Activated CD4-positive, alpha-beta T cell treated with anti-CD3 and anti-CD28 coated beads for 36 hours (primary cell): ENCODE measurements around the gene RBM45. TPM values are rescaled to one million over a fixed set of nuclear protein-coding genes. Genes with fewer than 3 reads are reported as not detected.

Experiments used
- ATAC-seq: fragments of 200-7000 bp; cut with Tn5 transposase; one replicate; pipeline ENCODE4 v1.10.0; 2021; ENCODE audit warnings: mild to moderate bottlenecking, moderate library complexity
- CTCF ChIA-PET: fragments of 350-600 bp; sonication (Branson Sonifier 250); formaldehyde crosslinking; loops from one replicate; lab custom pipeline; 2021; ENCODE audit warnings: antibody characterized with exemption; lab: Charles Lee
- POLR2A ChIA-PET: fragments of 350-600 bp; sonication (Branson Sonifier 250); formaldehyde crosslinking; loops from one replicate; lab custom pipeline; 2021; ENCODE audit warnings: antibody characterized with exemption, inconsistent platforms; lab: Charles Lee
- DNase-seq: peaks from one replicate; pipeline ENCODE4 v3.0.0-alpha.2; 2020
- H3K27ac Mint-ChIP-seq: one replicate; pipeline ENCODE4 v1.8.0; 2021; ENCODE audit warnings: mixed read lengths
- H3K27me3 Mint-ChIP-seq: one replicate; pipeline ENCODE4 v1.8.0; 2021; ENCODE audit warnings: mixed read lengths
- H3K36me3 Mint-ChIP-seq: one replicate; pipeline ENCODE4 v1.8.0; 2021; ENCODE audit warnings: low read depth, mixed read lengths
- H3K4me1 Mint-ChIP-seq: one replicate; pipeline ENCODE4 v1.8.0; 2021; ENCODE audit warnings: mixed read lengths
- H3K4me3 Mint-ChIP-seq: one replicate; pipeline ENCODE4 v1.8.0; 2021; ENCODE audit warnings: mild to moderate bottlenecking, moderate library complexity, mixed read lengths
- H3K9me3 Mint-ChIP-seq: one replicate; pipeline ENCODE4 v1.8.0; 2021; ENCODE audit warnings: low read depth, mixed read lengths
- intact Hi-C, 2 experiments: fragments of 100-400 bp; cut with DNase I in 1 of 2; cut with micrococcal nuclease in 1 of 2; formaldehyde crosslinking; loops; one replicate each; pipeline versions ENCODE4 v1.14.2 to v1.15.1; 2022 to 2024; cut with DNase I, micrococcal nuclease
- total RNA-seq, 2 experiments: library from RNA; stranded (reverse); gene quantifications; one replicate each; pipeline ENCODE4 v1.2.3, GENCODE V29; 2021

The RBM45 gene
- total RNA-seq = 10 to 100 TPM in 1 of 2 experiments, 1 to 10 TPM in 1; 10.0 to 12.9 TPM

DNA sequence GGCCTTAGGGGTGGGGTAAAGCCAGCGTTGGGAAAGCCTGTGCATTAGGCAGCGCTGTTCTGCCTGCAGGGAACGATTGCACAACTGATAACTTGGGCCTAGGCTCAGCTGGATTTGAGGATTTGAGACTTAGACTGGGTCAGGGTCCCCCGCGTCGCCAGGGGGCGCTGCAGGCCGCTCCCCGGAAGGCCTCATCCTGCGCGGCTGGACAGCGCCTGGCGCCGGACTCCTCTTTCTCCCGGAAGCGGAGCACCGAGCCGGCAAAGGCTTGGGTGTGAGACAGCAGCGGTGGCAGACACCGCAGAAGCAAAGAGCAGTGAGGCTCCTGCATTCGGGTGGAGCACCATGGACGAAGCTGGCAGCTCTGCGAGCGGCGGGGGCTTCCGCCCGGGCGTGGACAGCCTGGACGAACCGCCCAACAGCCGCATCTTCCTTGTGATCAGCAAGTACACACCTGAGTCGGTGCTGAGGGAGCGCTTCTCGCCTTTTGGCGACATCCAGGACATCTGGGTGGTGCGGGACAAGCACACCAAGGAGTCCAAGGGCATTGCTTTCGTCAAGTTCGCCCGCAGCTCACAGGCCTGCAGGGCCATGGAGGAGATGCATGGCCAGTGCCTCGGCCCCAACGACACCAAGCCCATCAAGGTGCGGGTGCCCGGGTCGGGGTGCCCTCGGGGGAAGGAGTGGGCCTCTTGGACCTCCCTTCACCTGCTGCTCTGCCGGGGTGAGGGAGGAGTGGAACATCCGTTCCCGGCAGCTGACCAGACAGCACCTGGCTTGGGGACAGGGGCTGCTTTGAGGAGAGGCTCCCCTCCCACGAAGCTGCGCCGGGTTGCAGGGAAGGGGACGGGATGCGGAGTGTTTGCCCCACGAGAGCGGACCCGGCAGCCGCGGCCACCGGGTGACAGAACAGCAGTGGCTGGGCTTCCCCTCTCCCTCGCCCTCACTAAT, at the start of gene RBM45:
Gene RBM45, plus strand, starts transcription at position 236 of the 951 bp plus-strand sequence. Its CDS starts 110 bp downstream, at position 346.
- intact Hi-C loops = loop anchor here (1.0 to 5.0 kb wide), 7 partner anchors 82 to 560 kb away; partner anchors contain the start of gene OSBPL6 (in 2 of the 2)
- H3K36me3 Mint-ChIP-seq = peaks cover 5% of the 10 kb centered on the region
- ATAC-seq = peak; percentile 93
- POLR2A ChIA-PET = no interaction called here
- peak within 1 kb of the TSS; percentile 92 for H3K4me3 Mint-ChIP-seq
- CTCF ChIA-PET = interaction anchor here (0.6 to 4.5 kb wide), 37 partner anchors 8 to 1073 kb away, joined by 3 to 44 read pairs (median 4); no protein-coding TSS in a partner anchor
- peaks cover 33% of the 10 kb centered on the region for H3K4me1 Mint-ChIP-seq
- no peaks in the 10 kb centered on the region for H3K9me3 Mint-ChIP-seq
- peak within 1 kb of the TSS; percentile 87 for H3K27ac Mint-ChIP-seq
- peak; percentile 93 for DNase-seq
- H3K27me3 Mint-ChIP-seq = no peaks in the 10 kb centered on the region

DNA sequence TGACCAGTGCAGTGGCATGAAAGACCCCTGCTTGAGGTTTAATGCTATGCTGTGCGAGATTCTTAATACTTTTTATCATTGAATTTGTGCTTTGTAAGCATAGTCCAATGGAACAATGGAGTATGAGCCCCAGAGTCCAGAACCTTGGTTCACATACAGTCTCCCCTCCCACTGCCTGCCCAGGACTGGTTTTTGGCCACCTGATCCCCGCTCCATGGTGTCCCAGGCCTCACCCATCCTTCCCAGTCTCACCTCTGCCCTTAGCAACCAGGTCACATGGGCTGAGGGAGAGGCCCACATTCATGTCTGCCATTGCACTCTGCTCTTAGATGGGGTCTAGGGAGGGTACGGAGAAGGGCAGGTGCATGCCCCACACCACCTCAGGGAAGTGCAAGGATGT, 45.9 kb upstream of the RBM45 start:
- H3K9me3 Mint-ChIP-seq = no peaks in the 10 kb centered on the region
- DNase-seq (no peak), ATAC-seq (no peak)
- no peaks in the 10 kb centered on the region for H3K4me1 Mint-ChIP-seq
- ChIA-PET CTCF (no interaction called here), POLR2A (no interaction called here)
- H3K27me3 Mint-ChIP-seq = peaks cover 19% of the 10 kb centered on the region
- no peak overlapping the region for H3K4me3 Mint-ChIP-seq
- no peaks in the 10 kb centered on the region for H3K36me3 Mint-ChIP-seq
- intact Hi-C loops = no loop called here
- H3K27ac Mint-ChIP-seq = no peak overlapping the region

DNA sequence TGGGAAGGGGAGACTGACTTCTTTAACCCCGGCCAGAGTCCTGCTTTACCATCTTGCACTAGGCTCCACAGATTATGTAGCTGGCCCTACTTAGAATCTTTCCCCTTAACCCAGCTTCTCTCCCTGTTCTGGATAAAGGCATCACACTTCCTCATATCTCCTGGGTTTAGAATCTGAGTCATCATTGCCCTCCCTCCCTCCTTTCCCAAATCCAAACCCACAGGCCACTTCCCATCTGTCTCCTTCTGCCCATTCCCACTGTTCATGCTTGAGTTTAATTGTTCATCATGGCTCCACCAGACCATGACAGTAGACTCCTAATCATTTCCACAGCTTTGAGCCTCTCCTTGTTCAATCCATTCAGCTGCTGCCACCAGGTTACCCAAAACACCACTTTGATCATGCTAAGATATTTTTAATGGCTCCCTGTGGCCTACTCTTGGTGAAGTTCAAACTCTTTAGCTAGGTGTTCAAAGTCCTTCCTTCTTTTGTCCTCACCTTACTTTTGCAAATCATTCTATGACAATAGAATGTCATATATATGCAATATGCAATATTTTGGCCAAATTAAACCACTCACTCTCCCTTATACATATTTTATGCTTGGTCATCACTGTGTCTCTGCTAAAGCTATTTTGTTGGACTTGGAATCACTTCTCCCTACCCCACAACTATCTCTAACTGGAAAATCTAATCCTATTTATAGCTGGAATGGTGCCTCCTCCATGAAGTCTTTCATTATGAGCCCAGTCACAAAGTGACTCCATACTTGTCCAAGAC, 45.2 kb upstream of the RBM45 start:
- peaks cover 26% of the 10 kb centered on the region for H3K27me3 Mint-ChIP-seq
- H3K27ac Mint-ChIP-seq = no peak overlapping the region
- H3K4me1 Mint-ChIP-seq = no peaks in the 10 kb centered on the region
- ATAC-seq (no peak), DNase-seq (no peak)
- POLR2A ChIA-PET = no interaction called here
- CTCF ChIA-PET = interaction anchor here (1.3 kb wide), 1 partner anchor 34 kb away, joined by 4 read pairs; no protein-coding TSS in a partner anchor
- H3K4me3 Mint-ChIP-seq = no peak overlapping the region
- intact Hi-C loops = no loop called here
- H3K36me3 Mint-ChIP-seq = no peaks in the 10 kb centered on the region
- no peaks in the 10 kb centered on the region for H3K9me3 Mint-ChIP-seq

DNA sequence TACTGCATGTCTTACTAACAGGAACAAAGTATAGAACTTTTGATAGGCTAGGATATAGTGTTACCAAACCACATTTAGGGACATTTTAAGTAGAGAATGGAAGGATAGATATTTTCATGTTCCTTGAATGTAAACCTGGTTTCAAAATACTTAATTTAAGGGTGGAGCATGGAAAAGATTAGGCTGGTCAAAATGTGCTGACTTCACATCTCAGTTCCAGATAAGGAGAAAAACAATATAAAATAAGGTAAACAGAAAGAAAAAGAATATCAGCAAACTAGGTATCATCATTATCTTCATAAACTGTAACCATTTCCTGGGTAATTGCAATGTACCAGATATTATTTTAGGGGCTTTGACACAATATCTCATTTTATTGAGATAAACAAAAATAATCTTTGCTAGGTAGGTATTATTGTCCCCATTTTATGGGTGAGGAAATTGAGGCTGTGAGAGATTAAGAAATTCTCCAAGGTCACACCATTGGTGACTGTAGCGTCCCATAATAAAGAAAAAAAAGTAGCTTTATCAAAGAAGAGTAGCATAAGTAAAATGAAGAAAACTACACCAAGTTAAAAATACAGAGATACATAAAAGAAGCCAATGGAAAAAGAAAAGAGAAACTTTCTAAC, 43.3 kb upstream of the RBM45 start:
- intact Hi-C loops = no loop called here
- H3K9me3 Mint-ChIP-seq = no peaks in the 10 kb centered on the region
- peaks cover 7% of the 10 kb centered on the region for H3K4me1 Mint-ChIP-seq
- no peak overlapping the region for H3K4me3 Mint-ChIP-seq
- no peak for DNase-seq
- peaks cover 38% of the 10 kb centered on the region for H3K27me3 Mint-ChIP-seq
- no peak for ATAC-seq
- CTCF ChIA-PET = no interaction called here
- no peak overlapping the region for H3K27ac Mint-ChIP-seq
- H3K36me3 Mint-ChIP-seq = no peaks in the 10 kb centered on the region
- POLR2A ChIA-PET = no interaction called here

GRCh38 chr2:178069551-178069950, 42.7 kb upstream of the RBM45 start:
- peaks cover 44% of the 10 kb centered on the region for H3K27me3 Mint-ChIP-seq
- intact Hi-C loops = no loop called here
- peaks cover 7% of the 10 kb centered on the region for H3K4me1 Mint-ChIP-seq
- H3K4me3 Mint-ChIP-seq = no peak overlapping the region
- H3K9me3 Mint-ChIP-seq = no peaks in the 10 kb centered on the region
- CTCF ChIA-PET = no interaction called here
- no peak overlapping the region for H3K27ac Mint-ChIP-seq
- POLR2A ChIA-PET = no interaction called here
- H3K36me3 Mint-ChIP-seq = no peaks in the 10 kb centered on the region
- ATAC-seq = no peak
- no peak for DNase-seq

GRCh38 chr2:178070824-178071223, 41.4 kb upstream of the RBM45 start:
- Mint-ChIP-seq H3K27ac (no peak overlapping the region), H3K9me3 (no peaks in the 10 kb centered on the region), H3K4me3 (no peak overlapping the region), H3K27me3 (peaks cover 49% of the 10 kb centered on the region), H3K36me3 (no peaks in the 10 kb centered on the region), H3K4me1 (peaks cover 7% of the 10 kb centered on the region)
- DNase-seq = no peak
- intact Hi-C loops = no loop called here
- no peak for ATAC-seq
- POLR2A ChIA-PET = no interaction called here
- CTCF ChIA-PET = interaction anchor here (0.8 kb wide), 1 partner anchor 27 kb away, joined by 4 read pairs; no protein-coding TSS in a partner anchor

GRCh38 chr2:178072000-178072382, 40.2 kb upstream of the RBM45 start:
- intact Hi-C loops = no loop called here
- ChIA-PET CTCF (interaction anchor here (0.6 to 0.9 kb wide), 2 partner anchors 26 to 43 kb away, joined by 3 to 4 read pairs; no protein-coding TSS in a partner anchor), POLR2A (no interaction called here)
- peaks cover 55% of the 10 kb centered on the region for H3K27me3 Mint-ChIP-seq
- peaks cover 7% of the 10 kb centered on the region for H3K4me1 Mint-ChIP-seq
- DNase-seq = no peak
- no peak overlapping the region for H3K27ac Mint-ChIP-seq
- H3K9me3 Mint-ChIP-seq = no peaks in the 10 kb centered on the region
- no peak for ATAC-seq
- no peaks in the 10 kb centered on the region for H3K36me3 Mint-ChIP-seq
- no peak overlapping the region for H3K4me3 Mint-ChIP-seq

GRCh38 chr2:178072383-178073301, 39.6 kb upstream of the RBM45 start, which contains the start of gene PDE11A:
Gene PDE11A, minus strand, starts transcription at chr2:178072777. Its CDS starts 340 bp downstream, at chr2:178072437.
- H3K27ac Mint-ChIP-seq = no peak within 1 kb of the TSS
- H3K9me3 Mint-ChIP-seq = no peaks in the 10 kb centered on the region
- ATAC-seq (peak; percentile 100), DNase-seq (peak; percentile 77)
- no peaks in the 10 kb centered on the region for H3K36me3 Mint-ChIP-seq
- intact Hi-C loops = no loop called here
- H3K27me3 Mint-ChIP-seq = peaks cover 59% of the 10 kb centered on the region
- peak within 1 kb of the TSS; percentile 47 for H3K4me3 Mint-ChIP-seq
- ChIA-PET CTCF (interaction anchor here (0.6 to 0.9 kb wide), 2 partner anchors 26 to 42 kb away, joined by 3 to 4 read pairs; no protein-coding TSS in a partner anchor), POLR2A (no interaction called here)
- H3K4me1 Mint-ChIP-seq = peaks cover 7% of the 10 kb centered on the region

DNA sequence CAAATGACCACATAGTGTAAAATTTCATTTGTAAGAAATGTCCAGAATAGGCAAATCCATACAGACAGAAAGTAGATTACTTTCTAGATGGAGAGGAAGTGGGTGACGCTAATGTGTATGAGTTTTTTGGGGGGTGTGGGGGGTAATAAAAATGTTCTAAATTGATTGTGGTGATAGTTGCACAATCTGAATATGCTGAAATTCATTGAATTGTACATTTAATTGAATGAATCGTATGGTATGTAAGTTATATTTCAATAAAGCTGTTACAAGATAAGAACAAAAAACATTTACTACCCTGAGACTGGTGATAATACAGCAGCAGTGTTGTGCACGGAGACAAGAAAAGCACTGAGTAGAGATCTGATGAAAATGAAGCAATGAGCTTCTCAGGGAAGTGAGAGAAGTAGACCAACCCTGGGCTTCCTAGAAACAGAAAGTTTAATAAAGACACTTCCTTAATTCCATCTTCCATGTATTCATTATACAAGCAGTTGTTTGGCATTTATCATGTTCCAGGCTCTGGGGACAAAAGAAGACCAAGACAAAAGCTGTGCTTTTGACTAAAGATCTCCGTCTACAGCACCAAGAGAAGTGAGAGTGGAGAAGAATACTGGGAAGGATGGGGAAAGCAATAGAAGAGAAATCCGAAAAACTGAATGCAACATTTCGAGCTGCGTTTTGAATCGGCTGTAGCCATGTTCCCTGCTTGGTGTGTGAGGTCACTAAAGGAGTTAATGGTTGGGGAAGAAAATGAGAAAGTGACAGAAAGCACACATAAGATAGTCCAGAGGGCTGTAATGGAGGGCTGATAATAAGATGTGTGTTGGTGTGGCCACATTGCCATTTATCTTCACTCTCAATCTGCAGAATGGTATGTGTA, 37.9 kb upstream of the RBM45 start:
- ChIA-PET POLR2A (interaction anchor here (0.7 kb wide), 1 partner anchor 470 kb away, joined by 4 read pairs; no protein-coding TSS in a partner anchor), CTCF (no interaction called here)
- Mint-ChIP-seq H3K4me1 (peaks cover 7% of the 10 kb centered on the region), H3K27me3 (peaks cover 59% of the 10 kb centered on the region), H3K36me3 (no peaks in the 10 kb centered on the region), H3K27ac (no peak overlapping the region), H3K4me3 (no peak overlapping the region), H3K9me3 (no peaks in the 10 kb centered on the region)
- DNase-seq (no peak), ATAC-seq (no peak)
- intact Hi-C loops = no loop called here

GRCh38 chr2:178075006-178075326, 37.3 kb upstream of the RBM45 start:
- H3K27me3 Mint-ChIP-seq = peaks cover 56% of the 10 kb centered on the region
- intact Hi-C loops = no loop called here
- H3K4me3 Mint-ChIP-seq = no peak overlapping the region
- ATAC-seq = no peak
- DNase-seq = no peak
- no peak overlapping the region for H3K27ac Mint-ChIP-seq
- POLR2A ChIA-PET = no interaction called here
- H3K4me1 Mint-ChIP-seq = peaks cover 7% of the 10 kb centered on the region
- no peaks in the 10 kb centered on the region for H3K9me3 Mint-ChIP-seq
- CTCF ChIA-PET = no interaction called here
- no peaks in the 10 kb centered on the region for H3K36me3 Mint-ChIP-seq
